HEK293T (cell line): ENCODE results near the gene MLLT3.

Experiments
- CTBP1 ChIP-seq: fragments of 450-650 bp; IDR thresholded peaks from 2 replicates; pipeline ENCODE4 v1.6.1; 2016; ENCODE audit warnings: borderline replicate concordance
- ELF4 ChIP-seq: fragments of 450-650 bp; IDR thresholded peaks from 2 replicates; pipeline ENCODE4 v1.6.1; 2017; ENCODE audit warnings: antibody characterized with exemption
- FOXK2 ChIP-seq: fragments of 450-650 bp; IDR thresholded peaks from 2 replicates; pipeline ENCODE4 v1.6.1; 2016; ENCODE audit warnings: mild to moderate bottlenecking
- FOXM1 ChIP-seq: fragments of 450-650 bp; IDR thresholded peaks from 2 replicates; pipeline ENCODE4 v1.6.1; 2017; ENCODE audit warnings: mild to moderate bottlenecking, borderline replicate concordance
- HDGF ChIP-seq: fragments of 450-650 bp; IDR thresholded peaks from 2 replicates; pipeline ENCODE4 v1.6.1; 2017; ENCODE audit warnings: antibody characterized with exemption, borderline replicate concordance
- SP1 ChIP-seq: fragments of 450-650 bp; IDR thresholded peaks from 2 replicates; pipeline ENCODE4 v1.6.1; 2017
- SUZ12 ChIP-seq: fragments of 450-650 bp; IDR thresholded peaks from 2 replicates; pipeline ENCODE4 v1.6.1; 2016; ENCODE audit warnings: mild to moderate bottlenecking

DNA sequence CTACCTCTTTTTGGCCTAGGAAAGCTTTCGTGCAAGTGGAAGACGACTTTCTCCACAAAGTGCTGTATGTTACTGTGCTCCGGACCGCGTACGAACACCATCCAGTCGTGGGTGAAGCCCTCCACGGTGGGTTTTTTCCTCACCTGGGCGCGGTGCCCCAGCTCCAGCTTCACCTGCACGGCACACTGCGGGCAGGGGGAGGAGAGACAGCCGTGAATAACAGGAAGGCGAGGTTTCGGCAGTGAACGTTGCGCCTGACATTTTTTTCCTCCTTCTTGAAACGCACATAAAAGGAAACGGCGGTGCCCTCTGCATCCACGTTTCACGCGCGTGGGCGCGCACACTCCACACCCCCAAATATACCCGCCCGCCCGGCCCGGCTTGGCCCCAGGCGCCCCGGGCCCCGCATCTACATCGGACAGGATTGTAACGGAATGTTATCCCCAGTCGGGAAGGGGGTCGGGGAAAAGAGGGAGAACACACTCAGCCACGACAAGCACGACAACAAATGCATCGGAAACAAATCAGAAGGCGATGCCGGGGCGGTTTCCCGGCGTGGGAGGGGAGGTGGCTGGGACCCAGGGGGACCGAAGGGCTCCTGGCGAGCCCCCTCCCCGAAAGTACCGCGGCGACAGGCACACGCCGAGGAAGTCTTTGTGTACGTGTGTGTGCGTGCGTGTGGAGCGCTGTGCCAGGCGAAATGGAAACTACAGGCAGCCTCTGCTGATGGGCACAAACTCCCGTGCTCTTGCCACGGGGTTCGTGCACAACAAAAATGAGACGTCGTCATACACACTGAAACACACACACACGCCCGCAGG lies 1.4 kb downstream of the MLLT3 start:
- TF ChIP-seq SUZ12 (no peak), ELF4 (no peak), HDGF (no peak), SP1 (no peak), FOXK2 (no peak), FOXM1 (no peak), CTBP1 (no peak)
